SU-DHL-6 (cell line): ENCODE results near the gene NINL.

ENCODE experiments used
- CTCF ChIP-seq: fragments of 200-600 bp; sonication (generic); IDR thresholded peaks from one replicate; pipeline ENCODE4 v1.5.1; 2017; ENCODE audit warnings: antibody characterized with exemption, mild to moderate bottlenecking, low read length, moderate library complexity; ENCODE audit not compliant: insufficient read depth, poor library complexity, severe bottlenecking
- EZH2phosphoT487 ChIP-seq: fragments of 200-600 bp; sonication (generic), shearing (Covaris generic); conservative IDR thresholded peaks from 2 replicates; pipeline ENCODE4 v1.6.1; 2018; ENCODE audit warnings: mild to moderate bottlenecking, antibody characterized with exemption, low read length, moderate library complexity, mixed read lengths

- TF ChIP-seq CTCF (no peak), EZH2phosphoT487 (no peak)
Measured at GRCh38 chr20:25490656-25491445, 94.5 kb downstream of the NINL start.
